GM21825 (cell line): ENCODE data around the gene DTX2.
"Not testable (repeated sequence)": the region's sequence is repeated elsewhere in the genome, so short reads cannot be mapped to it uniquely, and the experiment has no call there.

Experiments
- ATAC-seq: cut with Tn5 transposase; IDR thresholded peaks from one replicate; pipeline ENCODE4 v1.9.1; 2021; ENCODE audit warnings: mild to moderate bottlenecking, moderate library complexity; ENCODE audit not compliant: unreplicated experiment

DTX2 gene

GRCh38 chr7:76461464-76462101, at the start of gene DTX2:
Gene DTX2, plus strand, starts transcription at chr7:76461709. Its CDS starts 18,801 bp downstream, at chr7:76480510.
- ATAC-seq = peak; percentile 98

GRCh38 chr7:76412249-76412648, 49.3 kb upstream of the DTX2 start:
- ATAC-seq = no peak

- not testable (repeated sequence) for ATAC-seq
Observed at GRCh38 chr7:76417654-76418310, 43.7 kb upstream of the DTX2 start.

- not testable (repeated sequence) for ATAC-seq
Observed at GRCh38 chr7:76421097-76421496, 40.4 kb upstream of the DTX2 start.

GRCh38 chr7:76423666-76424412, 37.7 kb upstream of the DTX2 start:
- ATAC-seq = no peak

- no peak for ATAC-seq
Observed at GRCh38 chr7:76424413-76425111, 36.9 kb upstream of the DTX2 start, which contains the start of gene ZP3. Gene ZP3, plus strand, starts transcription at chr7:76424950. Its CDS starts 15 bp downstream, at chr7:76424965.

GRCh38 chr7:76425156-76425555, 36.4 kb upstream of the DTX2 start:
- no peak for ATAC-seq

GRCh38 chr7:76425558-76425957, 36.0 kb upstream of the DTX2 start:
- ATAC-seq = not testable (repeated sequence)

- no peak for ATAC-seq
Observed at GRCh38 chr7:76426246-76426645, 35.3 kb upstream of the DTX2 start.

GRCh38 chr7:76427635-76428034, 33.9 kb upstream of the DTX2 start:
- no peak for ATAC-seq

GRCh38 chr7:76428149-76428823, 33.2 kb upstream of the DTX2 start:
- no peak for ATAC-seq

GRCh38 chr7:76428868-76429805, 32.4 kb upstream of the DTX2 start:
- ATAC-seq = no peak

- no peak for ATAC-seq
Observed at GRCh38 chr7:76430211-76430610, 31.3 kb upstream of the DTX2 start.

- ATAC-seq = no peak
Observed at GRCh38 chr7:76430836-76431235, 30.7 kb upstream of the DTX2 start.

- peak; percentile 63 for ATAC-seq
Observed at GRCh38 chr7:76437873-76438272, 23.6 kb upstream of the DTX2 start.

- not testable (repeated sequence) for ATAC-seq
Observed at GRCh38 chr7:76439120-76439888, 22.2 kb upstream of the DTX2 start.

- not testable (repeated sequence) for ATAC-seq
Observed at GRCh38 chr7:76440404-76440803, 21.1 kb upstream of the DTX2 start.

GRCh38 chr7:76441792-76442191, 19.7 kb upstream of the DTX2 start:
- ATAC-seq = peak; percentile 34
